ENCODE results near the gene ACAD10.

The ACAD10 gene

DNA sequence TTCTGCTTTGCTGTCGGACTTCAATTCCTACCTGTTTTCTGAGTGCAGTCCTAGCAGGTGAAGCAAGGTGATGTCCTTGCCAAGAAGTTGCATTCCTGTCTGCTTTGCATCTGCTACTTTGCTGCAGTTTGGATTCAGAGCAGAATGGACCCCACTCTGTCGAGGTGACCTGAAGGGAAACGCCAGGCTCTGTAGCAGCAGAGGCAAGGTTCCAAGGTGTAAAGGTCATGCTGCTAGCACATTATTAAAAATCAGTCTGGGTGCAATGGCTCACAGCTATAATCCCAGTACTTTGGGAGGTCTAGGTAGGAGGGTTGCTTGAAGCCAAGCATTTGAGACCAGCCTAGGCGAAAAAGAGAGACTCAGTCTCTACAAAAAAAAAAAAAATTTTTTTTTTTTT is 63.5 kb downstream of the ACAD10 start:
- no peak overlapping the region for H3K4me3 ChIP-seq (ENCODE audit: low read depth, low read length)
- DNase-seq (ENCODE audit: low read depth) = no peak
- TF ChIP-seq, protein P1, sequence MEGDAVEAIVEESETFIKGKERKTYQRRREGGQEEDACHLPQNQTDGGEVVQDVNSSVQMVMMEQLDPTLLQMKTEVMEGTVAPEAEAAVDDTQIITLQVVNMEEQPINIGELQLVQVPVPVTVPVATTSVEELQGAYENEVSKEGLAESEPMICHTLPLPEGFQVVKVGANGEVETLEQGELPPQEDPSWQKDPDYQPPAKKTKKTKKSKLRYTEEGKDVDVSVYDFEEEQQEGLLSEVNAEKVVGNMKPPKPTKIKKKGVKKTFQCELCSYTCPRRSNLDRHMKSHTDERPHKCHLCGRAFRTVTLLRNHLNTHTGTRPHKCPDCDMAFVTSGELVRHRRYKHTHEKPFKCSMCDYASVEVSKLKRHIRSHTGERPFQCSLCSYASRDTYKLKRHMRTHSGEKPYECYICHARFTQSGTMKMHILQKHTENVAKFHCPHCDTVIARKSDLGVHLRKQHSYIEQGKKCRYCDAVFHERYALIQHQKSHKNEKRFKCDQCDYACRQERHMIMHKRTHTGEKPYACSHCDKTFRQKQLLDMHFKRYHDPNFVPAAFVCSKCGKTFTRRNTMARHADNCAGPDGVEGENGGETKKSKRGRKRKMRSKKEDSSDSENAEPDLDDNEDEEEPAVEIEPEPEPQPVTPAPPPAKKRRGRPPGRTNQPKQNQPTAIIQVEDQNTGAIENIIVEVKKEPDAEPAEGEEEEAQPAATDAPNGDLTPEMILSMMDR (conservative IDR thresholded peaks at IDR 0.05; ENCODE audit: low read depth, low read length) = no peak

DNA sequence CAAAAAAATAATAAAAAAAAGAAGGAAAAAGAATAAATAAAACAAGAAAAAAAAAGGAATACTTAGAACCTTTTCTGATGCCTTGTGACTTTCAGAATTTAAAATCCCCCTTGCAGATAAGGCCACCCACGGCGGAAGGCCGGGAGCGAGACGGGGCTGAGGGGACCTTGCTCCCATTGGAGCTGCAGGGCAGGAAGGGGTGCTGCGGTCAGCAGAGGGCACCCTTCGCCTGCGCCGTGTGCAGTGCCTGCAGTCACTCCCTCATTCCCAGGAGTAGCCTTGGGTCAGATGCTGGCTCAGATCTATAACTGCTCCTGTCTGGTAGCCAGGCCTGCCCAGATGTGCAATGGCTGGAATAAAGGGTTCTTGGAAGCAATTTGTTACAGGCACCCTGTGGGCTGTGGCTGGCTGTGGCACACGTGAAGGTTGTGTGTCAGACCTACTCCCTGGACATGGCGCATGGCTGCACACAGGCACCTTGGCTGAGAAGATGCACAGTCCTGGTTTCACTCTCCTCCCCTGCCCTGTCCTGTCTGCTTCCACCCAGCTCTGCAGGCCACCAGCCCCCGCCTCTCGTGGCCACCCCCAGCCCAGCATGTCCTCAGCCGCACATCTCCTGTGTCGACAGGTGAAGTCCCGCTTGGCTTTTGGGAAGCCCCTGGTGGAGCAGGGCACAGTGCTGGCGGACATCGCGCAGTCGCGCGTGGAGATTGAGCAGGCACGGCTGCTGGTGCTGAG is 67.5 kb downstream of the ACAD10 start:
- TF ChIP-seq, protein P1 (conservative IDR thresholded peaks at IDR 0.05; ENCODE audit: low read depth, low read length) = peak; percentile 84
- no peak overlapping the region for H3K4me3 ChIP-seq (ENCODE audit: low read depth, low read length)
- peak; percentile 74 for DNase-seq (ENCODE audit: low read depth)

DNA sequence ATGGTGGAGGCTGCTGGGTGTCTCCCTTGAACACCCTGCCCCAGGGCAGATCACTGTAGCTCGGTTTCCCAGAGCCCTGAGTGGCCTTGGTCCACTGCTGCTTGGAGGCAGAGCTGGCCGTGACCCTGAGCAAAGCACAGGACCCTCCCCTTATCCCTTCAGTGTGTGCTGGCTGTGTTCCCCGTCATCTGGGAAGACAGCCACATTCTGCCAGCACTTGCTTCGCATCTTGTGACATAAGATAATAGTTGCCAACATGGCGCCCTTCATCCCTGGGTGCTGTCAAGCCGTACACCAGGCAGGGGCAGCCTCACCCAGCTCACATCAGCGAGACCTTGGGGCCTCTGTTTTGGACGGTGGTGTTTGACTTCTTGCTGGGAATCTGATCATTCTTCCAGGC is 68.8 kb downstream of the ACAD10 start:
- DNase-seq (ENCODE audit: low read depth) = no peak
- TF ChIP-seq, protein P1 (conservative IDR thresholded peaks at IDR 0.05; ENCODE audit: low read depth, low read length) = no peak
- H3K4me3 ChIP-seq (ENCODE audit: low read depth, low read length) = no peak overlapping the region

DNA sequence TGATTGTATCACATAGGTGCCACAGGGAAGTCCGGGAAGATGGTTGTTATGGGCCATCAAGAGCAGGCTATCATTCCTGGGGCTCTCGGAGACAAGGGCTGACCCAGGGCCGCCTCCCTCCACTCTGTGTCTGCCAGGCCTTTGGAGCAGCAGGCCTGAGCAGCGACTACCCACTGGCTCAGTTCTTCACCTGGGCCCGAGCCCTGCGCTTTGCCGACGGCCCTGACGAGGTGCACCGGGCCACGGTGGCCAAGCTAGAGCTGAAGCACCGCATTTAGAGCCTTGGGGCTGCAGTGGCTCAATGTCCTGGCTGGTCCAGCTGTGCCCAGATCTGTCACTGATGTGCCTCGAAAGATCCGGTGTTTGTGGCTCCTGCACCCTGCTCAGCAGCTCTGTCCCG is 70.3 kb downstream of the ACAD10 start:
- TF ChIP-seq, protein P1 (conservative IDR thresholded peaks at IDR 0.05; ENCODE audit: low read depth, low read length) = no peak
- no peak overlapping the region for H3K4me3 ChIP-seq (ENCODE audit: low read depth, low read length)
- no peak for DNase-seq (ENCODE audit: low read depth)

DNA sequence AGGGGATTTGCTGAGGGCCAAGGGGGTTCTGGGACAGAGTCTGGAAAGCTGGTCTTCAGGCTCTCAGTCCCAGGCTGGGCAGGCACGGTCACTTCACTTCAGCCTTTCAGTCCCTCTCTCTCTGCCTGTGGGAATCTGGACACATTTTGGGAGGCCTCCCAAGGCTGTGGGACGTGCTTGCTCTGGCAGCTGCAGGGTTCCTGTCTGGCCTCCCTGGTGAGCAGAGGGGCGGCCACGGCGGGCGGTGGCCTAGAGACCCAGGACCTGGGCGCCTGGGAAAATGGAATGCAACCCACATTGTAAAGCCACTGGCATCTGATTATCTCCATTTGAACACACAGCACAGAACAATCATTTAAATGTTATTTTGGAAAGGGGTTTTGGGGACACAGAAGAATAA is 70.8 kb downstream of the ACAD10 start:
- H3K4me3 ChIP-seq (ENCODE audit: low read depth, low read length) = no peak overlapping the region
- TF ChIP-seq, protein P1 (conservative IDR thresholded peaks at IDR 0.05; ENCODE audit: low read depth, low read length) = no peak
- DNase-seq (ENCODE audit: low read depth) = no peak

DNA sequence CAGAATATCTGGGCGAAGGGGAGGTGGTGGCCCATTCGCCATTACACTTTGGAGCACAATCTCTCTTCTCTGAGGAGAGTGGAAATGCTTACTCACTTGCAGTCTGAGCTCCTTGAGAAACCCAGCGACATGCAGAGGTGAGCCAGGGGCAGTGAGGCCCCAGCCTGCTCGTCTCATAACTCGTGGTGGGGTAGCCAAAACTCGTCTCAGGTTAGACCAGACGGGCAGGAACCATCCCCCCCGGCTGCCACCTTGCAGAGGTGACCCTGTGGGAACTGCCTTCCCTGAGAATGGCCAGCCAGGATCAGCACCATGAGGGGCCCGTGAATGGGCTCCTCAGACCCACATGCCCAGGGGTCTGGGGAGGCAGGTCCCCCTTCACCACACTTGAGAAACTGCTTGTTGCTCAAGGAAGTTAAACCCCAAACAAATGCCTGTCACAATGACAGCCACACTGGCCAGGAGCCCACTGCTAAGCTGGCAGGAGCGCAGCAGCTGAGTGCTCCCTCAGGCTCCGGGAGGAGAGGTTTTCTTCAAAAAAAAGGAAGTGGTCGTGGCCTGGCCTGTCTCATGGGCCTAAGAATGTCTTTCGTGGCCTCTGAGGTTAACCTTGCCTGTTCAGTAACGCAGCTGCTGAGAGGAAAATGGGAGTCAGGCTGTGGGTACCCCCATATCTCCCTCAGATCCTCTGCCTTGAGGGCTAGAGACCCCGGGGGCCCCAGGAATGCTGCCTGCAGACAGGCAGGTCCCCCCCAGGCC is 71.7 kb downstream of the ACAD10 start:
- peak; percentile 86 for DNase-seq (ENCODE audit: low read depth)
- no peak overlapping the region for H3K4me3 ChIP-seq (ENCODE audit: low read depth, low read length)

More for the DNA sequence above, 71.7 kb downstream of the ACAD10 start:
- TF ChIP-seq, protein P1 (conservative IDR thresholded peaks at IDR 0.05; ENCODE audit: low read depth, low read length) = no peak

All from choroid plexus epithelial cell (primary cell).